ENCODE measurements around the gene CSK.

DNA sequence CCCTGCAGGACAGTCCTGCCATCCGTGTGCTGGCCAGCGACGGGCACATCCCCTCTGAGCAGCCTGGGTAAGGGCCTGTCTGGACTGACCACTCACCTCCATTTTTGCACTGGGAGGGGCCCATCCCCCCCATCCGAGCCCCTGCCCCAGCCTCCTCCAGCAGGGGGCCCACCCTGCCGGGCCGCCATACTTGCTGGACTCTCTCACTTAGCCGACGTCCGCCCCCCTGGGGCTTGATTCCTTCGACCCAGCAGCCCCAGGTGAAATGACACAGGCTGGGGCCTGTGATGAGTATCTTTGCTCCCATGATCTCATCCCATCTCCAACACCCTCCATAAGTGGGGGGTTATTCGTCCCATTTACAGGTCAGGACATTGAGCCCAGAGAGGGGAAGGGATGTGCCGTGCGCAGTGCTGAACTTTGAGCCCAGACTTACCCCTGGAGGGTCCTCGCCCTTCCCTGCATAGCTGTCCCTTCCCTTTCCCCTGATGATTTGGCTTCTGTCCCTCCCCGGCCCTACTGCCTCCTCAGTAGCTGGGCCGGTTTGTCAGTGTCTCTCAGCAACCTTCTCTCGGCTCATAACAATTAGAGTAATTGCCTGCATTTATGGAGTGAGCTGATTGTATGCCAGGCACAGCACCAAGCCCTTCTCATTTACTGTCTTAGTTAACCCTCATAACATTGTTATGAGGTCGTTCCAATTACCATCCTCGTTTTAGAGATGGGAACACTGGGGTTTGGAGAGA is 34.9 kb downstream of the CSK start:
- TF ChIP-seq POLR2A (IDR thresholded peaks at IDR 0.05) (no peak), EP300 (IDR thresholded peaks at IDR 0.05) (no peak)
- TF ChIP-seq, protein P1, sequence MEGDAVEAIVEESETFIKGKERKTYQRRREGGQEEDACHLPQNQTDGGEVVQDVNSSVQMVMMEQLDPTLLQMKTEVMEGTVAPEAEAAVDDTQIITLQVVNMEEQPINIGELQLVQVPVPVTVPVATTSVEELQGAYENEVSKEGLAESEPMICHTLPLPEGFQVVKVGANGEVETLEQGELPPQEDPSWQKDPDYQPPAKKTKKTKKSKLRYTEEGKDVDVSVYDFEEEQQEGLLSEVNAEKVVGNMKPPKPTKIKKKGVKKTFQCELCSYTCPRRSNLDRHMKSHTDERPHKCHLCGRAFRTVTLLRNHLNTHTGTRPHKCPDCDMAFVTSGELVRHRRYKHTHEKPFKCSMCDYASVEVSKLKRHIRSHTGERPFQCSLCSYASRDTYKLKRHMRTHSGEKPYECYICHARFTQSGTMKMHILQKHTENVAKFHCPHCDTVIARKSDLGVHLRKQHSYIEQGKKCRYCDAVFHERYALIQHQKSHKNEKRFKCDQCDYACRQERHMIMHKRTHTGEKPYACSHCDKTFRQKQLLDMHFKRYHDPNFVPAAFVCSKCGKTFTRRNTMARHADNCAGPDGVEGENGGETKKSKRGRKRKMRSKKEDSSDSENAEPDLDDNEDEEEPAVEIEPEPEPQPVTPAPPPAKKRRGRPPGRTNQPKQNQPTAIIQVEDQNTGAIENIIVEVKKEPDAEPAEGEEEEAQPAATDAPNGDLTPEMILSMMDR (IDR thresholded peaks at IDR 0.05) = no peak
